Skeletal muscle tissue (tissue), 4 donors: ENCODE measurements around the gene BRD1. TPM values are rescaled to one million over a fixed set of nuclear protein-coding genes. Genes with fewer than 3 reads are reported as not detected.
"Not testable (repeated sequence)": the region's sequence is repeated elsewhere in the genome, so short reads cannot be mapped to it uniquely, and the experiment has no call there.

Source experiments
- H3K27ac ChIP-seq: one replicate; pipeline ENCODE4 v1.7.0; 2013; ENCODE audit warnings: mild to moderate bottlenecking, low read depth, low read length, inconsistent platforms
- H3K27me3 ChIP-seq, 3 donors: one replicate each; pipeline ENCODE4 v1.7.0; 2013; ENCODE audit warnings: low read length in 3 of 3; ENCODE audit not compliant: control insufficient read depth in 3 of 3, insufficient read depth in 3 of 3
- H3K36me3 ChIP-seq, 3 donors: one replicate each; pipeline ENCODE4 v1.7.0; 2013; ENCODE audit warnings: low read length in 3 of 3; ENCODE audit not compliant: control insufficient read depth in 3 of 3, insufficient read depth in 3 of 3
- H3K4me1 ChIP-seq, 3 donors: one replicate each; pipeline ENCODE4 v1.7.0; 2013; ENCODE audit warnings: low read length in 3 of 3, mild to moderate bottlenecking in 3 of 3; ENCODE audit not compliant: control insufficient read depth in 3 of 3, insufficient read depth in 3 of 3
- H3K4me3 ChIP-seq, 3 donors: one replicate each; pipeline ENCODE4 v1.7.0; 2013; ENCODE audit warnings: low read length in 3 of 3
- H3K9ac ChIP-seq, 3 donors: one replicate each; pipeline ENCODE4 v1.7.0; 2013; ENCODE audit warnings: low read length in 3 of 3, mild to moderate bottlenecking in 3 of 3, moderate library complexity in 2 of 3, low read depth in 1 of 3
- H3K9me3 ChIP-seq, 3 donors: one replicate each; pipeline ENCODE4 v1.7.0; 2013; ENCODE audit warnings: low read length in 3 of 3; ENCODE audit not compliant: control insufficient read depth in 3 of 3
- total RNA-seq: library from RNA; depleted of rRNA; stranded (reverse); fragments of >200 nt; gene quantifications from one replicate; pipeline ENCODE4 v1.2.3, GENCODE V29; 2014
- donor health status: Osteomylitis.

The BRD1 gene
- total RNA-seq, 1 donor from 2014 or later, result 27.1 TPM

DNA sequence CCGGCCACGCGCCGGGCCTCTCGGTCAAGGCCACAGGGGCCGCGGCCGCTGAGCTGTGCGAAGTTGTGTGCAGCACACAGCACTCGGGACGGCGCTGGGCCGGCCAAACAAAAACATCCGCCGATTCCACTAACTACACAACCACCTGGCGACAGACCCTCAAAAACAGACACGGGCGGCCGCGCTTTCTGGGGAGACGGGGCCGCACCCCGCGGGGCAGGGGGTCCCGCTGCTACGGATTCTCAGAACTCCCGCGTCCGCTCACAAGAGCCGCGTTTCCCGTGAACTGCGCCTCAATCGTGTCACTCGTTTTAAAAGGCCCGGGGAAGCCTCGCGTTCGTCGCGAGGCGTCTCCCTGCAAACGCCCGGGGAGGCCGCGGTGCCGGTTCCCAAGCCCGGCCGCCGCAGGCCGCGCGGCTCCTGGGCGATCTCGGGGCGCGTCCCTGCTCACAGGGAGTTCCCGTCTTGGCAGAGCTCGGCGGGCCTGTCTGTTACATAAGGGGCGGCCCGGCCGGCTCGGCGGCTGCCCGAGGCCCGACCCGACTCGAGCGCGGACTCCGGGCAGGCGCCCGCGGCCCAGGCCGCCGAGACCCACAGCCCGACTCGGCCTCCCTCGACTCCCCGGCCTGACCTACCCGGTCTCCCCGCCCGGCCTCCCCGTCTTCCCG is 936 bp downstream of the BRD1 start:
- peak overlapping the region; percentile 78 to 82 (median 79) for H3K4me3 ChIP-seq
- H3K27ac ChIP-seq, result peak overlapping the region; percentile 58
- H3K4me1 ChIP-seq, result peaks cover 24 to 32% (median 25%) of the 10 kb centered on the region in 3 donors
- H3K9ac ChIP-seq, result peak overlapping the region; percentile 86 to 89 (median 86)
- peaks cover 16 to 21% (median 17%) of the 10 kb centered on the region in 3 donors for H3K36me3 ChIP-seq
- no peaks in the 10 kb centered on the region for H3K27me3 ChIP-seq
- no peaks in the 10 kb centered on the region for H3K9me3 ChIP-seq

- H3K36me3 ChIP-seq, result peaks cover 19 to 26% (median 21%) of the 10 kb centered on the region in 3 donors
- H3K4me3 ChIP-seq, result peak overlapping the region; percentile 78 to 82 (median 79)
- peak overlapping the region; percentile 86 to 89 (median 86) for H3K9ac ChIP-seq
- H3K4me1 ChIP-seq, result peaks cover 29 to 38% (median 29%) of the 10 kb centered on the region in 3 donors
- H3K9me3 ChIP-seq, result no peaks in the 10 kb centered on the region
- no peaks in the 10 kb centered on the region for H3K27me3 ChIP-seq
- H3K27ac ChIP-seq, result peak overlapping the region; percentile 58
These were observed 1.6 kb downstream of the BRD1 start for GRCh38 chr22:49825944-49826602.

GRCh38 chr22:49825436-49825835 is 2.2 kb downstream of the BRD1 start:
- Histone ChIP-seq H3K27me3 (no peaks in the 10 kb centered on the region), H3K36me3 (peaks cover 24 to 28% (median 26%) of the 10 kb centered on the region in 3 donors), H3K9ac (peak overlapping the region; percentile 86 to 89 (median 86)), H3K9me3 (no peaks in the 10 kb centered on the region), H3K4me1 (peaks cover 34 to 44% (median 36%) of the 10 kb centered on the region in 3 donors), H3K27ac (no peak overlapping the region), H3K4me3 (peak overlapping the region; percentile 78 to 82 (median 79))

DNA sequence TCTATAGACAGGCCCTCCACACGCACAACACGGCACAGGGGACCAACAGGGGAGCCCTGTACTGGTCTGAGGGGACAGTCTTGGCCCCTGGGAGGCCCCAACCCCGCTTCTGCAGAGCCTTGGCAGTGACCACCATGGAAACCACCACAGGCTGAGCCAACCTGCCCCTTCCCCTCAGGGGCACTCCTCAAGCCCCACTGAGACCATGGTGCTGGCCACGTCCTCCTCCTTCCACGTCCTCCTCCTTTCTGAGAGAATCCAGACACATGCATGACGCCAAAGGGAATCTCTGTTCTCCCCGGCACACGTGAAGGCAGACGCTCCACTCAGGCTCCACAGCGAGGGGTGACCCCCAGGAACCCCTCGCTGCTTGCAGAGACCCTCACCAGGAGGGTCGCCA is 2.7 kb downstream of the BRD1 start:
- Histone ChIP-seq H3K9ac (peak overlapping the region; percentile 86 to 89 (median 86)), H3K36me3 (peaks cover 28 to 32% (median 30%) of the 10 kb centered on the region in 3 donors), H3K27ac (no peak overlapping the region), H3K27me3 (no peaks in the 10 kb centered on the region), H3K9me3 (no peaks in the 10 kb centered on the region), H3K4me3 (peak overlapping the region; percentile 78 to 82 (median 79)), H3K4me1 (peaks cover 35 to 45% (median 37%) of the 10 kb centered on the region in 3 donors)

GRCh38 chr22:49824185-49824925 is 3.3 kb downstream of the BRD1 start:
- no peaks in the 10 kb centered on the region for H3K9me3 ChIP-seq
- H3K4me3 ChIP-seq, result peak overlapping the region in 2 of 3 donors; percentile 19 to 31
- H3K4me1 ChIP-seq, result peaks cover 35 to 45% (median 37%) of the 10 kb centered on the region in 3 donors
- no peaks in the 10 kb centered on the region for H3K27me3 ChIP-seq
- no peak overlapping the region for H3K27ac ChIP-seq
- peak overlapping the region; percentile 33 to 89 (median 86) for H3K9ac ChIP-seq
- H3K36me3 ChIP-seq, result peaks cover 28 to 32% (median 30%) of the 10 kb centered on the region in 3 donors

- Histone ChIP-seq H3K27me3 (no peaks in the 10 kb centered on the region), H3K9me3 (no peaks in the 10 kb centered on the region), H3K9ac (no peak overlapping the region), H3K36me3 (peaks cover 30 to 35% (median 31%) of the 10 kb centered on the region in 3 donors), H3K4me3 (no peak overlapping the region), H3K27ac (no peak overlapping the region), H3K4me1 (peaks cover 35 to 45% (median 37%) of the 10 kb centered on the region in 3 donors)
These were observed 4.2 kb downstream of the BRD1 start for GRCh38 chr22:49823289-49824045.

GRCh38 chr22:49821741-49822140 is 5.9 kb downstream of the BRD1 start:
- H3K36me3 ChIP-seq, result peaks cover 43 to 46% (median 45%) of the 10 kb centered on the region in 3 donors
- not testable (repeated sequence) for H3K9ac ChIP-seq, H3K27me3 ChIP-seq, H3K4me3 ChIP-seq, H3K27ac ChIP-seq, H3K9me3 ChIP-seq
- H3K4me1 ChIP-seq, result peaks cover 35 to 45% (median 41%) of the 10 kb centered on the region in 3 donors

GRCh38 chr22:49820984-49821383 is 6.7 kb downstream of the BRD1 start:
- no peaks in the 10 kb centered on the region for H3K9me3 ChIP-seq
- H3K36me3 ChIP-seq, result peaks cover 47 to 48% (median 47%) of the 10 kb centered on the region in 3 donors
- H3K4me1 ChIP-seq, result peaks cover 31 to 38% (median 35%) of the 10 kb centered on the region in 3 donors
- no peak overlapping the region for H3K27ac ChIP-seq
- H3K9ac ChIP-seq, result no peak overlapping the region
- H3K27me3 ChIP-seq, result no peaks in the 10 kb centered on the region
- H3K4me3 ChIP-seq, result no peak overlapping the region

- no peaks in the 10 kb centered on the region for H3K27me3 ChIP-seq
- H3K36me3 ChIP-seq, result peaks cover 32 to 39% (median 39%) of the 10 kb centered on the region in 3 donors
- H3K9me3 ChIP-seq, result no peaks in the 10 kb centered on the region
- peaks cover 17 to 22% (median 22%) of the 10 kb centered on the region in 3 donors for H3K4me1 ChIP-seq
- no peak overlapping the region for H3K9ac ChIP-seq
- no peak overlapping the region for H3K4me3 ChIP-seq
- no peak overlapping the region for H3K27ac ChIP-seq
These were observed 10.3 kb downstream of the BRD1 start for GRCh38 chr22:49817359-49817758.
